HepG2 (cell line): ENCODE measurements around the gene HTRA1. TPM values are rescaled to one million over a fixed set of nuclear protein-coding genes. Genes with fewer than 3 reads are reported as not detected.

ENCODE experiments used
- ATAC-seq: fragments of 200-7000 bp; cut with Tn5 transposase; 3 replicates; pipeline ENCODE4 v1.9.1; 2020; ENCODE audit warnings: mild to moderate bottlenecking, moderate library complexity
- BruUV-seq: library from RNA; stranded (reverse); fragments of 400-500 nt; replicated peaks from 2 replicates; lab custom pipeline; 2021; lab: Mats Ljungman, UMichigan
- CTCF ChIA-PET: fragments of 300-600 bp; formaldehyde crosslinking; extraction: SDS; loops from one replicate; lab custom pipeline; 2021; ENCODE audit warnings: low total read pairs, inconsistent platforms, low intra/inter-chr PET ratio; lab: Yijun Ruan, JAX
- POLR2A ChIA-PET: fragments of 350-600 bp; sonication (Branson Sonifier 250); formaldehyde crosslinking; loops from one replicate; lab custom pipeline; 2020; ENCODE audit warnings: antibody characterized with exemption, inconsistent platforms; lab: Yijun Ruan, JAX
- DNase-seq: peaks from one replicate; pipeline ENCODE4 v3.0.0-alpha.2; 2015; ENCODE audit warnings: low spot score
- FAIRE-seq: peaks from 3 replicates; lab custom pipeline; 2011; peaks lifted over from hg19 to GRCh38; lab: Jason Lieb, UNC
- H2AFZ ChIP-seq: one replicate; pipeline ENCODE4 v1.6.1; 2011; ENCODE audit warnings: low read length, inconsistent platforms
- H3K27ac ChIP-seq: fragments of 300-600 bp; 3 replicates; pipeline ENCODE4 v1.8.0; 2011; ENCODE audit warnings: mixed run types, mild to moderate bottlenecking, mixed read lengths, low read length, inconsistent platforms; ENCODE audit not compliant: insufficient read depth; ENCODE audit errors: extremely low read length
- H3K27me3 ChIP-seq, 2 experiments: fragments of 200-600 bp in 1 of 2; 2 replicates in 1 of 2; 3 replicates in 1 of 2; pipeline versions ENCODE4 v1.6.0 to v1.8.0; 2011; ENCODE audit warnings: low read length in 2 of 2, mild to moderate bottlenecking in 2 of 2, moderate library complexity in 2 of 2, inconsistent platforms in 1 of 2; ENCODE audit not compliant: insufficient read depth in 2 of 2, control insufficient read depth in 1 of 2
- H3K36me3 ChIP-seq, 2 experiments: fragments of 200-600 bp in 1 of 2; replicated peaks in 1 of 2; 2 replicates in 1 of 2; 3 replicates in 1 of 2; pipeline versions ENCODE4 v1.5.1 to v1.8.0; 2011; ENCODE audit warnings: low read length in 2 of 2, inconsistent platforms in 1 of 2; ENCODE audit not compliant: insufficient read depth in 2 of 2, control insufficient read depth in 1 of 2
- H3K4me1 ChIP-seq: 2 replicates; pipeline ENCODE4 v1.5.1; 2012; ENCODE audit warnings: low read length, inconsistent platforms; ENCODE audit not compliant: insufficient read depth
- H3K4me2 ChIP-seq: 2 replicates; pipeline ENCODE4 v1.6.0; 2011; ENCODE audit warnings: low read depth, low read length, inconsistent platforms
- H3K4me3 ChIP-seq, 3 experiments: fragments of 200-600 bp in 1 of 3; sonication (generic), shearing (Covaris generic) in 1 of 3; replicated peaks in 1 of 3; 2 replicates each; pipeline ENCODE4 v1.5.1; 2011 to 2016; ENCODE audit warnings: low read length in 3 of 3, inconsistent platforms in 2 of 3, low read depth in 2 of 3, mild to moderate bottlenecking in 2 of 3, control low read depth in 1 of 3, mixed read lengths in 1 of 3; ENCODE audit not compliant: insufficient read depth in 1 of 3
- H3K79me2 ChIP-seq: one replicate; pipeline ENCODE4 v1.6.1; 2011; ENCODE audit warnings: low read length, inconsistent platforms; ENCODE audit not compliant: insufficient read depth
- H3K9ac ChIP-seq: 2 replicates; pipeline ENCODE4 v1.6.0; 2011; ENCODE audit warnings: mild to moderate bottlenecking, low read depth, low read length, inconsistent platforms; ENCODE audit not compliant: insufficient read depth
- H3K9me3 ChIP-seq: 2 replicates; pipeline ENCODE4 v1.5.1; 2012; ENCODE audit warnings: mild to moderate bottlenecking, low read length
- H4K20me1 ChIP-seq: 2 replicates; pipeline ENCODE4 v1.6.0; 2011; ENCODE audit warnings: inconsistent platforms, mild to moderate bottlenecking, low read length, moderate library complexity; ENCODE audit not compliant: insufficient read depth
- ARNTL ChIP-seq: sonication (generic); formaldehyde crosslinking; IDR thresholded peaks from 2 replicates; pipeline ENCODE4 v1.4.0; 2020; ENCODE audit warnings: mild to moderate bottlenecking, missing genetic modification reagents
- BHLHE40 ChIP-seq: IDR thresholded peaks from 2 replicates; pipeline ENCODE4 v1.6.1; 2011; ENCODE audit warnings: low read length, improper control_type of control experiment
- FOXK1 ChIP-seq: sonication (generic); formaldehyde crosslinking; IDR thresholded peaks from 2 replicates; pipeline ENCODE4 v1.4.0; 2020; ENCODE audit warnings: low read depth, missing genetic modification reagents, borderline replicate concordance
- KDM4B ChIP-seq: sonication (generic); formaldehyde crosslinking; IDR thresholded peaks from 2 replicates; pipeline ENCODE4 v1.4.0; 2020; ENCODE audit warnings: missing genetic modification reagents
- KDM5B ChIP-seq: sonication (generic); formaldehyde crosslinking; IDR thresholded peaks from 2 replicates; pipeline ENCODE4 v1.4.0; 2020; ENCODE audit warnings: missing genetic modification reagents, mild to moderate bottlenecking, borderline replicate concordance
- SAFB2 ChIP-seq: sonication (generic); formaldehyde crosslinking; IDR thresholded peaks from 2 replicates; pipeline ENCODE4 v1.5.1; 2020; ENCODE audit warnings: missing genetic modification reagents, low read depth, mild to moderate bottlenecking, borderline replicate concordance
- SMYD3 ChIP-seq: sonication (generic); formaldehyde crosslinking; IDR thresholded peaks from 2 replicates; pipeline ENCODE4 v1.8.1; 2023; ENCODE audit warnings: mild to moderate bottlenecking, missing genetic modification reagents
- TEAD2 ChIP-seq: sonication (generic); formaldehyde crosslinking; IDR thresholded peaks from 2 replicates; pipeline ENCODE4 v1.9.0; 2021; ENCODE audit warnings: missing genetic modification reagents
- ZBTB1 ChIP-seq: sonication (generic); formaldehyde crosslinking; IDR thresholded peaks from 2 replicates; pipeline ENCODE4 v1.4.0; 2020; ENCODE audit warnings: missing genetic modification reagents, borderline replicate concordance
- ZC3H4 ChIP-seq: sonication (generic); formaldehyde crosslinking; IDR thresholded peaks from 2 replicates; pipeline ENCODE4 v1.4.0; 2020; ENCODE audit warnings: missing genetic modification reagents, borderline replicate concordance
- ZFX ChIP-seq: sonication (generic); formaldehyde crosslinking; IDR thresholded peaks from 2 replicates; pipeline ENCODE4 v1.4.0; 2020; ENCODE audit warnings: mild to moderate bottlenecking, low read depth, missing genetic modification reagents, moderate library complexity
- ZIK1 ChIP-seq: sonication (generic); formaldehyde crosslinking; IDR thresholded peaks from 2 replicates; pipeline ENCODE4 v1.5.0; 2020; ENCODE audit warnings: mild to moderate bottlenecking, low read depth, missing genetic modification reagents, borderline replicate concordance
- ZNF138 ChIP-seq: sonication (generic); formaldehyde crosslinking; IDR thresholded peaks from 2 replicates; pipeline ENCODE4 v1.5.0; 2020; ENCODE audit warnings: mild to moderate bottlenecking, low read depth, missing genetic modification reagents
- ZNF326 ChIP-seq: sonication (generic); formaldehyde crosslinking; IDR thresholded peaks from 2 replicates; pipeline ENCODE4 v1.4.0; 2020; ENCODE audit warnings: missing genetic modification reagents, borderline replicate concordance
- ZNF432 ChIP-seq: sonication (generic); formaldehyde crosslinking; IDR thresholded peaks from 2 replicates; pipeline ENCODE4 v1.5.0; 2020; ENCODE audit warnings: missing genetic modification reagents, mild to moderate bottlenecking, borderline replicate concordance
- whole genome bisulfite sequencing: methylation state at CpG from one replicate; pipeline ENCODE4 v1.1.6; 2017; ENCODE audit warnings: low lambda C conversion rate; 5-methylcytosine and 5-hydroxymethylcytosine counted together
- in situ Hi-C: cut with HindIII; loops from 2 replicates; pipeline ENCODE4 v1.10.0; 2017; ENCODE audit warnings: low pct_unique_long_range_greater_than_20kb; ENCODE audit not compliant: extremely low pct_ligation_motif_present
- intact Hi-C: fragments of 100-400 bp; cut with micrococcal nuclease; formaldehyde crosslinking; loops from one replicate; pipeline ENCODE4 v1.10.0; 2022; ENCODE audit not compliant: unreplicated experiment
- polyA plus RNA-seq, 8 experiments: library from polyadenylated mRNA; depleted of rRNA in 3 of 8; stranded (reverse) in 7 of 8; unstranded in 1 of 8; fragments of >200 nt; fragmentation: Illumina TruSeq in 4 of 8; extraction: Trizol in 4 of 8; gene quantifications; 2 replicates each; pipeline versions ENCODE4 v1.2.1 to v1.2.3, GENCODE V29; 2011 to 2016; ENCODE audit warnings: low read depth in 4 of 8, missing spikeins in 1 of 8, mixed read lengths in 1 of 8; ENCODE audit not compliant: insufficient read depth in 1 of 8
- total RNA-seq, 5 experiments: library from RNA; depleted of rRNA; stranded (reverse); fragments of >200 nt; fragmentation: Illumina TruSeq; extraction: Trizol; gene quantifications; 2 replicates each; pipeline ENCODE4 v1.2.3, GENCODE V29; 2016; ENCODE audit warnings: low read depth in 1 of 5
- TF ChIP-seq, protein P1 (sequence below): sonication (generic); formaldehyde crosslinking; IDR thresholded peaks from 2 replicates; pipeline ENCODE4 v1.8.0; 2022; ENCODE audit warnings: missing genetic modification reagents, mild to moderate bottlenecking, borderline replicate concordance
- TF ChIP-seq, protein P2 (sequence below): sonication (generic); formaldehyde crosslinking; IDR thresholded peaks from 2 replicates; pipeline ENCODE4 v1.4.0; 2020; ENCODE audit warnings: missing genetic modification reagents

The HTRA1 gene
- total and polyA plus RNA-seq, 2 of the 13 experiments (the other 11 are each of a cell fraction or from before 2014, with no cell fraction given) = 0.11 to 0.40 TPM

DNA sequence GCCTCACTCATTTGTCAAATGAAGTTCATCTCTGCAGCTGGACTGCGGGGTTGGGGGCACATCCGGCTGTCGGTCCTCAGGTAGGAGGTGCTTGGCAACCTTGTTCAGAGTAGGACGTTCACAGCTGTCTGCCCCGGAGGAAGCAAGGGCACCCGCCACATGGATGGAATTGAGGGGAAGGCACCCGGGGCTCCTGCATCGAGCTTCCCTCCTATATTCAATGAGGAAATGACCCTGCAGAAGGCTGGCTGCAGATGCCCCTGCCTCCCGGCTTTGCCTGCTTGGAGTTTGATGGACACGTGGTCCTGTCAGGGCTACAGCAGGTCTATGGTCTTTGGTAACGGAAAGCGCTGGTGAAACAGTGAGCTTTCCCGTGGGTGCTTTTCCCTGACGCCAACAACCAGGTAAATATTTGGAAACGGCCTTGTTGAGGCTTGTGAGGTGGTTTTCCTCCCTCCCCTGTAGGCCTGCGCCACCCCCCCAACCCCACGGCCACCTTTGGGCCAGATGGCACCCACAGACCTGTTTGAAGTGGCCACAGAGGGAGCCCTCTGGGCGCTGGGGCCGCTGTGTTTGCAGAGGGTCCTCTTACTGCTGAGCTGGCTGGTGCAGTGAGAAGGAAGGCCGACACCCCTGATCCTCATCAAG, 32.9 kb downstream of the HTRA1 start (continued):
- TF ChIP-seq, protein P1, sequence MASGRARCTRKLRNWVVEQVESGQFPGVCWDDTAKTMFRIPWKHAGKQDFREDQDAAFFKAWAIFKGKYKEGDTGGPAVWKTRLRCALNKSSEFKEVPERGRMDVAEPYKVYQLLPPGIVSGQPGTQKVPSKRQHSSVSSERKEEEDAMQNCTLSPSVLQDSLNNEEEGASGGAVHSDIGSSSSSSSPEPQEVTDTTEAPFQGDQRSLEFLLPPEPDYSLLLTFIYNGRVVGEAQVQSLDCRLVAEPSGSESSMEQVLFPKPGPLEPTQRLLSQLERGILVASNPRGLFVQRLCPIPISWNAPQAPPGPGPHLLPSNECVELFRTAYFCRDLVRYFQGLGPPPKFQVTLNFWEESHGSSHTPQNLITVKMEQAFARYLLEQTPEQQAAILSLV (CRISPR knock-in tag) = no peak
- TF ChIP-seq BHLHE40 = no peak
- no peak for TF ChIP-seq KDM4B (CRISPR knock-in tag)
- TF ChIP-seq SAFB2 = no peak
- no peak for TF ChIP-seq TEAD2
- no peak for TF ChIP-seq SMYD3 (CRISPR knock-in tag)
- TF ChIP-seq ZIK1 (CRISPR knock-in tag) = no peak
- no peak for TF ChIP-seq ARNTL (CRISPR knock-in tag)
- TF ChIP-seq ZFX (CRISPR knock-in tag) = no peak

DNA sequence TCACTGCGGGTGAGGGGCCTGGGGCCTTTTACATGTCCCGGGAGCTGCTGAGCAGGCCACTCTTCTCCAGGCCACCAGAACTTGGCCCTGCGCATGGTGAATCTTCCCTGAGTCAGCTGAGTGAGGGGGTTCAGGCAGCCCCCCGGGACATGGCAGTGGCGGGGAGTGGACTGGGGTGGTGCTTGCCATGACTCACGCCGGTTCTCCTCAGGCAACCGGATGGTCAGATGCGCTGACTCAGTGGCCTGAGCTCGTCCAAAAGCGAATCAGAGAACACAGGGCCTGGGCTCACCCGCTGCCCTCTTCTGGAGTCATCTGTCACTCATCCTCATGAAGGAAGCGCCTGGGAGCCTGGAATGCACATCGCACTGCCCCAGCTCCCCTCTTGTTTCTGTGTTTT, 33.5 kb downstream of the HTRA1 start:
- in situ Hi-C loops = no loop called here
- 44% methylated on average over 3 of the region's 14 CpGs for WGBS
- FAIRE-seq = no peak
- DNase-seq = no peak
- no peak overlapping the region for H3K27ac ChIP-seq
- CTCF ChIA-PET = no interaction called here
- H3K4me3 ChIP-seq = no peak overlapping the region
- H3K4me1 ChIP-seq = no peaks in the 10 kb centered on the region
- ATAC-seq = peak; percentile 31; the same call in 2 of the 3 replicates
- H3K36me3 ChIP-seq = no peaks in the 10 kb centered on the region
- no peak overlapping the region for H2AFZ ChIP-seq
- no TSS peak for BruUV-seq
- POLR2A ChIA-PET = no interaction called here
- H3K9me3 ChIP-seq = no peaks in the 10 kb centered on the region
- H4K20me1 ChIP-seq = no peaks in the 10 kb centered on the region
- peaks cover 5 to 66% of the 10 kb centered on the region in 2 experiments; a peak in 4 of 5 replicates for H3K27me3 ChIP-seq
- intact Hi-C loops = no loop called here
- no peaks in the 10 kb centered on the region for H3K79me2 ChIP-seq
- H3K9ac ChIP-seq = no peak overlapping the region
- no peak overlapping the region for H3K4me2 ChIP-seq
- TF ChIP-seq ZNF138 (CRISPR knock-in tag) = no peak
- TF ChIP-seq ZBTB1 (CRISPR knock-in tag) = no peak
- TF ChIP-seq ZC3H4 = no peak
- no peak for TF ChIP-seq ZNF432 (CRISPR knock-in tag)
- TF ChIP-seq, protein P2, sequence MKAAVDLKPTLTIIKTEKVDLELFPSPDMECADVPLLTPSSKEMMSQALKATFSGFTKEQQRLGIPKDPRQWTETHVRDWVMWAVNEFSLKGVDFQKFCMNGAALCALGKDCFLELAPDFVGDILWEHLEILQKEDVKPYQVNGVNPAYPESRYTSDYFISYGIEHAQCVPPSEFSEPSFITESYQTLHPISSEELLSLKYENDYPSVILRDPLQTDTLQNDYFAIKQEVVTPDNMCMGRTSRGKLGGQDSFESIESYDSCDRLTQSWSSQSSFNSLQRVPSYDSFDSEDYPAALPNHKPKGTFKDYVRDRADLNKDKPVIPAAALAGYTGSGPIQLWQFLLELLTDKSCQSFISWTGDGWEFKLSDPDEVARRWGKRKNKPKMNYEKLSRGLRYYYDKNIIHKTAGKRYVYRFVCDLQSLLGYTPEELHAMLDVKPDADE (CRISPR knock-in tag) = no peak
- TF ChIP-seq FOXK1 (CRISPR knock-in tag) = no peak
- TF ChIP-seq ZNF326 (CRISPR knock-in tag) = no peak
- no peak for TF ChIP-seq KDM5B (CRISPR knock-in tag)
